Measurements from ENCODE around the gene CUL9. TPM values are rescaled to one million over a fixed set of nuclear protein-coding genes. Genes with fewer than 3 reads are reported as not detected.

Gene CUL9
- polyA plus RNA-seq, 1 donor (not counting 4 experiments of a cell fraction or from before 2014, with no cell fraction given): 21.6 TPM

DNA sequence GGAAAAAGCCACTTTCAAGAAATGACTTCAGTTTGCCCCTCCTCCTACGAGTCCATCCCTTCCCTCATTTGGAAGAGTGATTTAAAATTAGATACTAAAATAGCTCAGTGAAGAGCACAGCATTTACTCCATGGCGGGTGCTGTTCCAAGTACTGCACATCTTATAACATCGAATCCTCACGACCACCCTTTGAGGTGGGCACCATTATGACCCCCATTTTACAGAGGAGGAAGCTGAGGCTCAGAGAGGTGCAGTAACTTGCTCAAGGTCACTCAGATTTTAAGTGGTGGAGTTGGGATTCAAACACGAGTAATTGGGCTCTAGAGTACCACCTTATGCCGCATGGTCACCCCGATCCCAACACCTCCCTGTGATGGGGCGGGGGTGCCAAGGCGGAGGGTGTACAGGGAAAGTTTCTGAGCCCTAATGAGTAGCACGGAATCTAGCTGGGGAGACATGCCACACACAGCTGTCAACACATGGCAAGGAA is 86.8 kb downstream of the CUL9 start:
- no peak overlapping the region for H3K27ac ChIP-seq (ENCODE audit: control insufficient read depth, insufficient read depth, low read length)
- H3K4me1 ChIP-seq (ENCODE audit: control insufficient read depth, extremely low read depth, insufficient read depth, low read length): peaks cover 5% of the 10 kb centered on the region
- FAIRE-seq: no peak
- no peaks in the 10 kb centered on the region for H3K36me3 ChIP-seq (ENCODE audit: control insufficient read depth in 2 of 2, extremely low read depth in 1 of 2, insufficient read depth in 2 of 2, low read length in 2 of 2)
- H4K20me1 ChIP-seq (ENCODE audit: control insufficient read depth, extremely low read depth, insufficient read depth, low read length): no peaks in the 10 kb centered on the region
- no peaks in the 10 kb centered on the region for H3K9me3 ChIP-seq (ENCODE audit: control insufficient read depth, low read depth, low read length)
- H3K4me3 ChIP-seq (ENCODE audit: control insufficient read depth in 2 of 3, extremely low read depth in 1 of 3, insufficient read depth in 2 of 3, low read depth in 1 of 3, low read length in 3 of 3): no peak overlapping the region
- peaks cover 33% of the 10 kb centered on the region for H3K27me3 ChIP-seq (ENCODE audit: control insufficient read depth, extremely low read depth, insufficient read depth, low read length)
- H3K79me2 ChIP-seq (ENCODE audit: control insufficient read depth, insufficient read depth, low read length): no peaks in the 10 kb centered on the region
- TF ChIP-seq, protein P1, sequence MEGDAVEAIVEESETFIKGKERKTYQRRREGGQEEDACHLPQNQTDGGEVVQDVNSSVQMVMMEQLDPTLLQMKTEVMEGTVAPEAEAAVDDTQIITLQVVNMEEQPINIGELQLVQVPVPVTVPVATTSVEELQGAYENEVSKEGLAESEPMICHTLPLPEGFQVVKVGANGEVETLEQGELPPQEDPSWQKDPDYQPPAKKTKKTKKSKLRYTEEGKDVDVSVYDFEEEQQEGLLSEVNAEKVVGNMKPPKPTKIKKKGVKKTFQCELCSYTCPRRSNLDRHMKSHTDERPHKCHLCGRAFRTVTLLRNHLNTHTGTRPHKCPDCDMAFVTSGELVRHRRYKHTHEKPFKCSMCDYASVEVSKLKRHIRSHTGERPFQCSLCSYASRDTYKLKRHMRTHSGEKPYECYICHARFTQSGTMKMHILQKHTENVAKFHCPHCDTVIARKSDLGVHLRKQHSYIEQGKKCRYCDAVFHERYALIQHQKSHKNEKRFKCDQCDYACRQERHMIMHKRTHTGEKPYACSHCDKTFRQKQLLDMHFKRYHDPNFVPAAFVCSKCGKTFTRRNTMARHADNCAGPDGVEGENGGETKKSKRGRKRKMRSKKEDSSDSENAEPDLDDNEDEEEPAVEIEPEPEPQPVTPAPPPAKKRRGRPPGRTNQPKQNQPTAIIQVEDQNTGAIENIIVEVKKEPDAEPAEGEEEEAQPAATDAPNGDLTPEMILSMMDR (optimal IDR thresholded peaks at IDR 0.05 in 1 of 3, IDR thresholded peaks at IDR 0.05 in 1 of 3, conservative IDR thresholded peaks at IDR 0.05 in 1 of 3; ENCODE audit: extremely low read depth in 1 of 3, insufficient read depth in 2 of 3, low read length in 3 of 3): no peak
- no peak for TF ChIP-seq EZH2 (IDR thresholded peaks at IDR 0.05; ENCODE audit: low read length)
- H3K9ac ChIP-seq (ENCODE audit: control insufficient read depth, extremely low read depth, insufficient read depth, low read length): no peak overlapping the region
- dilution Hi-C loops (cut with MboI; ENCODE audit: extremely low pct_ligation_motif_present, low sequenced_read_pairs): no loop called here
- peak overlapping the region; percentile 82 for H3K4me2 ChIP-seq (ENCODE audit: control insufficient read depth, extremely low read depth, insufficient read depth, low read depth, low read length)
- no peaks in the 10 kb centered on the region for H3K9me1 ChIP-seq (ENCODE audit: control insufficient read depth, extremely low read depth, insufficient read depth, low read length)
- H2AFZ ChIP-seq (ENCODE audit: control insufficient read depth, low read length): no peak overlapping the region
- no peak for DNase-seq (ENCODE audit: low read depth, low spot score)

DNA sequence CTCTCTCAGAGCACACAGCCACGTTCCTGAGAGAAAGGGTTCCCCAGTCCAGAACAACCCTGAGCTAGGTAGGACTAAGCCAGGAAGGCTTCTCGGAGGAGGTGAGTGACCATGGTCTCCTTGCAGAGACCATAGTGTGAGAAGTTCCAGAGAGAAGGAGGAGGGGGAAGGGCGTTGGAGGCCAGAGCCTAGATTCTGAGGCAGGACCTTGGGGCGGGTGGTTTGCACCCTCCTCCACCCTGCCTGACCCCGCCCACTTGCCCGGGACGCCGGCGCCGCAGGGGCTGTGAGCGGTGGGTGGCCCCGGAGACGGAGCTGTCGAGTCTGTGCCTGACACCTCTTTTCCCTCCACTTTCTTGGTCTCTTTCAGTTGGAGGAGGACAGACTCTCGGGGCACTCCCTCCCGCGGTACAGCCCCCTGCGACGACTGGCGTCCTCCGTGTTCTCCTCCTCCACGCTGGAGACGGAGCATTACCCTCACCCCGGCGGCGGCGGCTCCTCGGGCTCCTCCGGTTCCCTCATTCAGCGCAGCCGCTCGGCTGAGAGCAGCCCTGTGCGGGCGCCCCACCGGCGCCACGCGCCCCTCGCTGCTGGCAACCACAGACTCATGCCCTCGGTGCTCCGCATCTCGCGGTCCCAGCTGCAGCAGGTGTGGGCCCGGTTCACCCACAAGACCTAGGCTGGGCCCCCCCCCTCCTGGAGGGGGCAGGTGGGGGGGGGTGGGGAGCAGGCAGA is 87.4 kb downstream of the CUL9 start:
- FAIRE-seq: no peak

More for the DNA sequence above, 87.4 kb downstream of the CUL9 start:
- Histone ChIP-seq H3K9ac (ENCODE audit: control insufficient read depth, extremely low read depth, insufficient read depth, low read length) (no peak overlapping the region), H3K9me1 (ENCODE audit: control insufficient read depth, extremely low read depth, insufficient read depth, low read length) (no peaks in the 10 kb centered on the region), H3K27ac (ENCODE audit: control insufficient read depth, insufficient read depth, low read length) (no peak overlapping the region), H3K4me1 (ENCODE audit: control insufficient read depth, extremely low read depth, insufficient read depth, low read length) (peaks cover 5% of the 10 kb centered on the region), H3K4me2 (ENCODE audit: control insufficient read depth, extremely low read depth, insufficient read depth, low read depth, low read length) (peak overlapping the region; percentile 82), H3K9me3 (ENCODE audit: control insufficient read depth, low read depth, low read length) (no peaks in the 10 kb centered on the region), H2AFZ (ENCODE audit: control insufficient read depth, low read length) (peak overlapping the region; percentile 59), H3K79me2 (ENCODE audit: control insufficient read depth, insufficient read depth, low read length) (no peaks in the 10 kb centered on the region), H3K27me3 (ENCODE audit: control insufficient read depth, extremely low read depth, insufficient read depth, low read length) (peaks cover 39% of the 10 kb centered on the region), H4K20me1 (ENCODE audit: control insufficient read depth, extremely low read depth, insufficient read depth, low read length) (no peaks in the 10 kb centered on the region), H3K36me3 (ENCODE audit: control insufficient read depth in 2 of 2, extremely low read depth in 1 of 2, insufficient read depth in 2 of 2, low read length in 2 of 2) (no peaks in the 10 kb centered on the region), H3K4me3 (ENCODE audit: control insufficient read depth in 2 of 3, extremely low read depth in 1 of 3, insufficient read depth in 2 of 3, low read depth in 1 of 3, low read length in 3 of 3) (peak overlapping the region in 2 of 3 experiments; percentile 19 to 41)
- DNase-seq (ENCODE audit: low read depth, low spot score): no peak
- dilution Hi-C loops (cut with MboI; ENCODE audit: extremely low pct_ligation_motif_present, low sequenced_read_pairs): no loop called here
- no peak for TF ChIP-seq EZH2 (IDR thresholded peaks at IDR 0.05; ENCODE audit: low read length)
- TF ChIP-seq, protein P1 (optimal IDR thresholded peaks at IDR 0.05 in 1 of 3, IDR thresholded peaks at IDR 0.05 in 1 of 3, conservative IDR thresholded peaks at IDR 0.05 in 1 of 3; ENCODE audit: extremely low read depth in 1 of 3, insufficient read depth in 2 of 3, low read length in 3 of 3): no peak
